GM12864 (cell line): ENCODE measurements around the gene ELF5.

Source experiments
- DNase-seq: peaks from one replicate; pipeline ENCODE4 v3.0.0-alpha.2; 2011; ENCODE audit warnings: low read depth
- H3K4me3 ChIP-seq: 2 replicates; pipeline ENCODE4 v1.5.1; 2011; ENCODE audit warnings: mild to moderate bottlenecking, low read depth, low read length, control low read depth
- CTCF ChIP-seq: IDR thresholded peaks from 2 replicates; pipeline ENCODE4 v1.5.1; 2011; ENCODE audit warnings: low read depth, mild to moderate bottlenecking, moderate library complexity, low read length, control low read depth, inconsistent platforms; ENCODE audit errors: missing control alignments

The ELF5 gene

GRCh38 chr11:34449013-34449412 is 64.6 kb downstream of the ELF5 start:
- TF ChIP-seq CTCF = no peak
- H3K4me3 ChIP-seq = no peak overlapping the region
- DNase-seq = no peak

- no peak overlapping the region for H3K4me3 ChIP-seq
- no peak for TF ChIP-seq CTCF
- no peak for DNase-seq
These were observed 65.2 kb downstream of the ELF5 start for GRCh38 chr11:34448223-34448994.

DNA sequence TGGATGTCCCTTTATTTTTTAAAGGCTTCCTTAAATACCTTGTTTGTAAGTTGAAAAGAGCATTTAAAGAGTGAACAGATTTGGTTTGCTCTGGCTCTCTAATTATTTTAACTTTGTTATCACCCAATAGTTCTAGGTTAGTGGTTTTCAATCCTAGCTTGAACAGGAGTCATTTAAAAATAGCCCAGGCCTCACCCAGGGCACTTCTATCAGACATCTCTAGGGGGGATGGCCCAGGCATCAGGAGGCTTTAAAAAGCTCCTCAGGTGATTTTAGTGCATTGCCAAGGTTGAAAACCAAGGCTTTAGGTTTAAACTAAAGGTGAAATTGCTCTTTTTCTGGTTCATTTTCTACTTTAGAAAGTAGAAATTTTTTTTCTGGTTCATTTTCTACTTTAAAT is 66.5 kb downstream of the ELF5 start:
- no peak overlapping the region for H3K4me3 ChIP-seq
- DNase-seq = no peak
- TF ChIP-seq CTCF = no peak

DNA sequence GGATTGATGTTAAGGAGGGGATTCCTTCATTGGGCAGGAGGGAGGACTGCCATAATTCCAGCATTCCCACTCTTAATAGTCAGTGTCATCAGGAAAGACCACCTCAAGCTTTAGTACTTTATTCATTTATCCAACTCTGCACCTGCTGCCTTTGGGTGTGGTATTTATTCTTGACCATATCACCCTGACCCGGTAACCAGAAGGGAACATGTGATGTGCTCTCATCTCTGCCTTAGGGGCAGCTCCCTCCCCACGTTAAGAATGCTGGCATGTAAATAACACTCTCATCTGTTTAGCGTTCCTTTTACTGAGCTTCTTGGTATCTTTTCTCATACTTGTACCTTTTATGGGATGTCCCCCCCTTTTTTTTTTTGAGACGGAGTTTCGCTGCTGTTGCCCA is 67.2 kb downstream of the ELF5 start:
- TF ChIP-seq CTCF = no peak
- no peak for DNase-seq
- no peak overlapping the region for H3K4me3 ChIP-seq

- TF ChIP-seq CTCF = no peak
- DNase-seq = no peak
- no peak overlapping the region for H3K4me3 ChIP-seq
These were observed 67.6 kb downstream of the ELF5 start for GRCh38 chr11:34445956-34446355.

DNA sequence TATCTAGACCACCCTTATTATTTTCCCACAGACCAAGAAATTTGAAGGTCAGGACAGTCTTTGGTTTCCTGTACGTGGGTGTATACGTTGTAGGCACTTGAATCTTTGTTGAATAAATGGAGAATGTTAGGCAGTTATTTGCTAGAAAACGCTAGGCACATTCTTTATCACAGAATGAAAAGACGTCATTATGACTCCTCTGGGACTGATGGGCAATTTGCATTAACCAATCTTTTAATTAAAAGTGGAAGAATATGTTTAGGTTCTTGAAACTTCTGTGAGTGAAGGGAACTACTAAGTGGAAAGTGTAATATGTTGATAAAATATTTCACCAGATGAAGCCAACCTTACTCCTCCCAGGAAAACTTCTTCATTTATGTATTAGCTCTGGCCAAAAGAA is 69.2 kb downstream of the ELF5 start:
- no peak overlapping the region for H3K4me3 ChIP-seq
- no peak for TF ChIP-seq CTCF
- DNase-seq = no peak

DNA sequence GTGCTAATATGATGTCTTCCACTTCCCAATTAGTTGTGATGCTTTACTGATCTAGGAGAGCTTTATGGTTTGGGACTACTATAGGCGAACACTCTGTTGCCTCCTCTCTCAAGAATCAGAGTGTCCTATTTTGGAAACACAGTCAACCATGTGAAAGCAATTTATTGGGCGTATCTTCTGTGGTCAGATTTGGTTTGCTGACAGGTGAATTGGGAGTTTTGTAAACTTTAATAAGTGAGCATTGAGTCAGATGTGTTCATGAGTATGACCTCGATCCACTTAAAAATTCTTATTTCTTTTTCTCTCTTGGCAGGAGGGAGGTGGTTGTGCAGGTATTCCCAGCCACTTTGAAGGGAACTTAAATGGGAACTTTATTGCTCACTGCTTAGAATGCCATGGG is 70.5 kb downstream of the ELF5 start:
- no peak for DNase-seq
- no peak overlapping the region for H3K4me3 ChIP-seq
- no peak for TF ChIP-seq CTCF
